HCT116 (cell line): Measurements from ENCODE around the gene ITGAV. TPM values are rescaled to one million over a fixed set of nuclear protein-coding genes. Genes with fewer than 3 reads are reported as not detected.

Experiments
- ATAC-seq: fragments of 200-7000 bp; cut with Tn5 transposase; 2 replicates; pipeline ENCODE4 v1.9.1; 2020; ENCODE audit warnings: mild to moderate bottlenecking, moderate library complexity
- BruUV-seq: library from RNA; stranded (reverse); fragments of 400-500 nt; replicated peaks from 2 replicates; lab custom pipeline; 2021; lab: Mats Ljungman, UMichigan
- CTCF ChIA-PET: fragments of 300-600 bp; sonication (Branson Sonifier 250); formaldehyde crosslinking; loops from one replicate; lab custom pipeline; 2021; ENCODE audit warnings: antibody characterized with exemption; lab: Charles Lee
- POLR2A ChIA-PET: fragments of 300-600, 350-600 bp; sonication (Branson Sonifier 250); formaldehyde crosslinking; loops from one replicate; lab custom pipeline; 2021; ENCODE audit warnings: antibody characterized with exemption; lab: Charles Lee
- RAD21 ChIA-PET, 2 experiments: fragments of 300-600 bp; sonication (Branson Sonifier 250); formaldehyde crosslinking; loops; one replicate each; lab custom pipeline; 2023; ENCODE audit warnings: low total read pairs in 2 of 2; ENCODE audit not compliant: uncharacterized antibody in 2 of 2, unreplicated experiment in 2 of 2, low non-redundant PET in 1 of 2; lab: Charles Lee
- DNase-seq: peaks from one replicate; pipeline ENCODE4 v3.0.0-alpha.2; 2010; ENCODE audit warnings: low read depth, low spot score
- H2AFZ ChIP-seq: fragments of 200-600 bp; shearing (Covaris generic), sonication (generic); 2 replicates; pipeline ENCODE4 v1.6.1; 2017; ENCODE audit warnings: low read depth, mixed run types, mixed read lengths, antibody characterized with exemption, low read length; ENCODE audit not compliant: poor library complexity, severe bottlenecking
- H3K27ac ChIP-seq: 2 replicates; pipeline ENCODE4 v1.5.1; 2012; ENCODE audit warnings: low read depth, low read length
- H3K27me3 ChIP-seq: fragments of 200-600 bp; sonication (generic); 2 replicates; pipeline ENCODE4 v1.6.1; 2016; ENCODE audit warnings: mixed run types, low read length, mixed read lengths; ENCODE audit not compliant: insufficient read depth
- H3K36me3 ChIP-seq, 2 experiments: fragments of 200-500 bp in 1 of 2; fragments of 200-600 bp in 1 of 2; sonication (Bioruptor generic) in 1 of 2; sonication (generic) in 1 of 2; 2 replicates each; pipeline versions ENCODE4 v1.5.1 to v1.6.1; 2014 to 2016; ENCODE audit warnings: low read length in 2 of 2, inconsistent platforms in 1 of 2, mixed read lengths in 1 of 2, mixed run types in 1 of 2; ENCODE audit not compliant: insufficient read depth in 2 of 2, control insufficient read depth in 1 of 2
- H3K4me1 ChIP-seq, 2 experiments: fragments of 200-600 bp in 1 of 2; sonication (generic) in 1 of 2; 2 replicates each; pipeline versions ENCODE4 v1.5.1 to v1.6.1; 2012 to 2017; ENCODE audit warnings: low read length in 2 of 2, inconsistent platforms in 1 of 2, mild to moderate bottlenecking in 1 of 2, mixed read lengths in 1 of 2, mixed run types in 1 of 2, moderate library complexity in 1 of 2; ENCODE audit not compliant: insufficient read depth in 2 of 2, control insufficient read depth in 1 of 2
- H3K4me2 ChIP-seq: fragments of 200-600 bp; sonication (generic); 2 replicates; pipeline ENCODE4 v1.6.1; 2017; ENCODE audit warnings: mixed run types, low read length, mixed read lengths
- H3K4me3 ChIP-seq, 2 experiments: fragments of 200-600 bp in 1 of 2; sonication (generic) in 1 of 2; replicated peaks in 1 of 2; 2 replicates each; pipeline ENCODE4 v1.5.1; 2011 to 2016; ENCODE audit warnings: low read length in 2 of 2, control low read depth in 1 of 2, low read depth in 1 of 2, mild to moderate bottlenecking in 1 of 2, mixed read lengths in 1 of 2, mixed run types in 1 of 2
- H3K79me2 ChIP-seq: fragments of 200-600 bp; sonication (generic); 2 replicates; pipeline ENCODE4 v1.6.1; 2017; ENCODE audit warnings: mild to moderate bottlenecking, mixed run types, low read length, moderate library complexity, mixed read lengths; ENCODE audit not compliant: insufficient read depth
- H3K9ac ChIP-seq: fragments of 200-600 bp; sonication (generic); 2 replicates; pipeline ENCODE4 v1.6.1; 2016; ENCODE audit warnings: low read length, mixed read lengths
- H3K9me2 ChIP-seq: fragments of 200-600 bp; sonication (generic), shearing (Covaris generic); 2 replicates; pipeline ENCODE4 v1.6.1; 2017; ENCODE audit warnings: mixed run types, mild to moderate bottlenecking, moderate library complexity; ENCODE audit not compliant: insufficient read depth
- H3K9me3 ChIP-seq, 2 experiments: fragments of 200-500 bp in 1 of 2; fragments of 200-600 bp in 1 of 2; sonication (Bioruptor generic) in 1 of 2; sonication (generic) in 1 of 2; 2 replicates each; pipeline ENCODE4 v1.6.1; 2014 to 2017; ENCODE audit warnings: low read length in 2 of 2, mixed read lengths in 2 of 2, inconsistent platforms in 1 of 2, low read depth in 1 of 2, mild to moderate bottlenecking in 1 of 2, mixed run types in 1 of 2, moderate library complexity in 1 of 2; ENCODE audit not compliant: control insufficient read depth in 1 of 2, insufficient read depth in 1 of 2
- H4K20me1 ChIP-seq: fragments of 200-600 bp; sonication (generic), shearing (Covaris generic); 2 replicates; pipeline ENCODE4 v1.6.1; 2017; ENCODE audit warnings: mixed run types, mild to moderate bottlenecking, moderate library complexity; ENCODE audit not compliant: insufficient read depth
- CTCF ChIP-seq, 3 experiments: fragments of 200-600 bp in 1 of 3; sonication (generic) in 1 of 3; IDR thresholded peaks in 2 of 3; conservative IDR thresholded peaks in 1 of 3; 2 replicates each; pipeline ENCODE4 v1.5.1; 2012 to 2017; ENCODE audit warnings: low read depth in 2 of 3, low read length in 2 of 3, antibody characterized with exemption in 1 of 3, borderline replicate concordance in 1 of 3, control low read depth in 1 of 3, mild to moderate bottlenecking in 1 of 3, mixed read lengths in 1 of 3, mixed run types in 1 of 3, moderate library complexity in 1 of 3; ENCODE audit not compliant: insufficient read depth in 1 of 3
- ELF1 ChIP-seq: IDR thresholded peaks from 2 replicates; pipeline ENCODE4 v1.6.1; 2012; ENCODE audit warnings: low read depth, borderline replicate concordance
- EZH2 ChIP-seq: fragments of 200-600 bp; sonication (generic); IDR thresholded peaks from 2 replicates; pipeline ENCODE4 v1.6.1; 2017; ENCODE audit warnings: antibody characterized with exemption, mixed run types
- FOSL1 ChIP-seq: IDR thresholded peaks from 2 replicates; pipeline ENCODE4 v1.6.1; 2012; ENCODE audit warnings: low read depth
- JUND ChIP-seq: IDR thresholded peaks from 2 replicates; pipeline ENCODE4 v1.6.1; 2012
- MAX ChIP-seq: IDR thresholded peaks from 2 replicates; pipeline ENCODE4 v1.6.1; 2012
- POLR2A ChIP-seq: IDR thresholded peaks from 2 replicates; pipeline ENCODE4 v1.7.0; 2011; ENCODE audit warnings: borderline replicate concordance; ENCODE audit not compliant: insufficient read depth, insufficient read length; ENCODE audit errors: extremely low read depth
- POLR2AphosphoS5 ChIP-seq: IDR thresholded peaks from 2 replicates; pipeline ENCODE4 v1.6.1; 2011; ENCODE audit warnings: mild to moderate bottlenecking, low read depth, low read length, moderate library complexity
- SIN3A ChIP-seq: IDR thresholded peaks from 2 replicates; pipeline ENCODE4 v1.6.1; 2012; ENCODE audit warnings: low read depth
- TCF7L2 ChIP-seq: IDR thresholded peaks from 2 replicates; pipeline ENCODE4 v1.7.0; 2011; ENCODE audit warnings: borderline replicate concordance, inconsistent platforms; ENCODE audit not compliant: insufficient read depth, insufficient read length; ENCODE audit errors: extremely low read depth
- YY1 ChIP-seq: IDR thresholded peaks from 2 replicates; pipeline ENCODE4 v1.6.1; 2011; ENCODE audit warnings: low read length, low read depth, moderate library complexity, mild to moderate bottlenecking; ENCODE audit not compliant: insufficient replicate concordance; ENCODE audit errors: extremely low read depth
- ZFX ChIP-seq: fragments of 450-650 bp; IDR thresholded peaks from 2 replicates; pipeline ENCODE4 v1.6.1; 2017
- ZNF274 ChIP-seq: fragments of 200-500 bp; sonication (Bioruptor generic); IDR thresholded peaks from 2 replicates; pipeline ENCODE4 v1.6.1; 2014; ENCODE audit warnings: mild to moderate bottlenecking, low read depth, low read length, inconsistent platforms
- intact Hi-C: fragments of 100-400 bp; cut with micrococcal nuclease; formaldehyde crosslinking; loops from 2 replicates; pipeline ENCODE4 v1.10.0; 2022
- total RNA-seq: library from RNA; stranded (reverse); gene quantifications from one replicate; pipeline ENCODE4 v1.2.1, GENCODE V29; 2021; ENCODE audit not compliant: unreplicated experiment

Gene ITGAV
- total RNA-seq, 1 experiment from 2014 or later, result 36.3 TPM

- Histone ChIP-seq H3K4me2 (no peak overlapping the region), H3K27ac (no peak overlapping the region), H3K9me3 (no peaks in the 10 kb centered on the region), H3K9ac (no peak overlapping the region), H3K27me3 (no peaks in the 10 kb centered on the region), H4K20me1 (no peaks in the 10 kb centered on the region), H3K79me2 (no peaks in the 10 kb centered on the region), H2AFZ (no peak overlapping the region), H3K4me1 (no peaks in the 10 kb centered on the region), H3K4me3 (no peak overlapping the region), H3K36me3 (no peaks in the 10 kb centered on the region), H3K9me2 (no peaks in the 10 kb centered on the region)
- ChIA-PET POLR2A (no interaction called here), RAD21 (no interaction called here), CTCF (no interaction called here)
- BruUV-seq, result no TSS peak
- DNase-seq, result no peak
- intact Hi-C loops, result no loop called here
- no peak for ATAC-seq
- TF ChIP-seq MAX, result no peak
- no peak for TF ChIP-seq CTCF (IDR thresholded peaks at IDR 0.05 in 2 of 3, conservative IDR thresholded peaks at IDR 0.05 in 1 of 3; ENCODE audit: borderline replicate concordance in 1 of 3, insufficient read depth in 1 of 3, low read depth in 2 of 3, low read length in 2 of 3)
- TF ChIP-seq SIN3A, result no peak
- TF ChIP-seq POLR2A, result no peak
- no peak for TF ChIP-seq ZFX
- no peak for TF ChIP-seq JUND
- TF ChIP-seq TCF7L2, result no peak
- TF ChIP-seq ELF1, result no peak
- no peak for TF ChIP-seq POLR2AphosphoS5
- TF ChIP-seq YY1, result no peak
- TF ChIP-seq ZNF274, result no peak
- TF ChIP-seq EZH2, result no peak
- TF ChIP-seq FOSL1, result no peak
Observed at GRCh38 chr2:186582698-186583097, 7.2 kb upstream of the ITGAV start.
